Psoas muscle (tissue), 8 donors: ENCODE results near the gene LMF1. TPM values are rescaled to one million over a fixed set of nuclear protein-coding genes. Genes with fewer than 3 reads are reported as not detected.

Experiments
- ATAC-seq, 4 donors: fragments of 200-7000 bp; cut with Tn5 transposase; one replicate each; pipeline ENCODE4 v1.9.1; 2020; ENCODE audit warnings: moderate library complexity in 3 of 4, mild to moderate bottlenecking in 2 of 4
- DNase-seq, 2 donors: peaks; one replicate each; pipeline ENCODE4 v3.0.0-alpha.2; 2020
- H3K27ac ChIP-seq: fragments of 200-600 bp; one replicate; pipeline ENCODE4 v1.8.0; 2022
- H3K27me3 ChIP-seq, 3 donors: fragments of 200-600 bp in 1 of 3; one replicate each; pipeline versions ENCODE4 v1.6.1 to v1.8.0; 2013 to 2022; ENCODE audit warnings: low read length in 2 of 3, mild to moderate bottlenecking in 2 of 3, moderate library complexity in 1 of 3; ENCODE audit not compliant: insufficient read depth in 3 of 3
- H3K36me3 ChIP-seq, 2 donors: fragments of 200-600 bp in 1 of 2; one replicate each; pipeline versions ENCODE4 v1.6.1 to v1.8.0; 2013 to 2022; ENCODE audit warnings: low read depth in 1 of 2, mild to moderate bottlenecking in 1 of 2, moderate library complexity in 1 of 2; ENCODE audit not compliant: insufficient read depth in 1 of 2
- H3K4me1 ChIP-seq: fragments of 200-600 bp; one replicate; pipeline ENCODE4 v1.8.0; 2022
- H3K4me3 ChIP-seq: fragments of 200-600 bp; one replicate; pipeline ENCODE4 v1.8.0; 2022; ENCODE audit warnings: mild to moderate bottlenecking
- H3K9me3 ChIP-seq: fragments of 200-600 bp; one replicate; pipeline ENCODE4 v1.8.0; 2022
- CTCF ChIP-seq: fragments of 200-600 bp; IDR thresholded peaks from one replicate; pipeline ENCODE4 v1.8.0; 2022; ENCODE audit warnings: antibody characterized with exemption
- WGBS, 3 donors: extraction: QIAGEN DNeasy Blood & Tissue Kit; methylation state at CpG; one replicate each; pipeline versions ENCODE4 v1.1.6 to v1.1.7; 2013; 5-methylcytosine and 5-hydroxymethylcytosine counted together
- intact Hi-C, 2 donors: fragments of 100-400 bp; cut with DNase I; formaldehyde crosslinking; loops; one replicate each; pipeline versions ENCODE4 v1.11.0 to v1.14.2; 2022
- polyA plus RNA-seq, 3 donors: library from polyadenylated mRNA; stranded (reverse); fragments of 200-250 nt; gene quantifications; one replicate each; pipeline ENCODE4 v1.2.3, GENCODE V29; 2013
- total RNA-seq, 4 donors: library from RNA; stranded (reverse); fragmentation: NEBNext Ultra II Directional in 2 of 4; extraction: Animal tissue kit (Norgen Biotek cat#: 25700) in 2 of 4; gene quantifications; one replicate each; pipeline versions ENCODE4 v1.2.1 to v1.2.4, GENCODE V29; 2021 to 2023
- donor health status: healthy with polysubstance abuse.
- donor health status: DM: no; HTN: no; CAD: no; lungs with moderate emphysema.
- donor health status: Bipolar disorder and iron deficiency.
- donor health status: healthy.
- donor health status: DM: yes; HTN: yes; CAD: no.
- donor health status: DM: no; HTN: no; CAD: no.
- donor health status: DM: no; HTN: no; CAD: no.
- donor health status: DM: yes; HTN: yes; CAD: no.

Gene LMF1
- total and polyA plus RNA-seq, 7 donors = 1.9 to 9.0 (median 4.0) TPM

- H3K4me3 ChIP-seq = no peak overlapping the region
- no peak for ATAC-seq
- peak; percentile 11 to 42 for DNase-seq
- no peaks in the 10 kb centered on the region for H3K9me3 ChIP-seq
- no peak for TF ChIP-seq CTCF
- H3K27ac ChIP-seq = no peak overlapping the region
- 57 to 70% (median 65%) methylated on average over 34 of the region's 34 CpGs for WGBS, 3 donors
- intact Hi-C loops = no loop called here
- H3K27me3 ChIP-seq = no peaks in the 10 kb centered on the region
- peaks cover 0 to 4% of the 10 kb centered on the region in 2 donors for H3K36me3 ChIP-seq
- H3K4me1 ChIP-seq = no peaks in the 10 kb centered on the region
Observed at GRCh38 chr16:867421-868385, 103.1 kb downstream of the LMF1 start.

- 93 to 94% (median 94%) methylated on average over 9 of the region's 9 CpGs for WGBS, 3 donors
- H3K4me1 ChIP-seq = no peaks in the 10 kb centered on the region
- no peak for TF ChIP-seq CTCF
- H3K27ac ChIP-seq = no peak overlapping the region
- no peak overlapping the region for H3K4me3 ChIP-seq
- ATAC-seq (no peak), DNase-seq (no peak)
- no peaks in the 10 kb centered on the region for H3K9me3 ChIP-seq
- intact Hi-C loops = no loop called here
- no peaks in the 10 kb centered on the region for H3K27me3 ChIP-seq
- H3K36me3 ChIP-seq = peaks cover 0 to 4% of the 10 kb centered on the region in 2 donors
Observed at GRCh38 chr16:866252-866896, 104.4 kb downstream of the LMF1 start.

- Histone ChIP-seq H3K9me3 (no peaks in the 10 kb centered on the region), H3K27ac (no peak overlapping the region), H3K4me3 (no peak overlapping the region), H3K27me3 (no peaks in the 10 kb centered on the region), H3K36me3 (peaks cover 0 to 4% of the 10 kb centered on the region in 2 donors), H3K4me1 (no peaks in the 10 kb centered on the region)
- WGBS, 3 donors = 94 to 96% (median 94%) methylated on average over 5 of the region's 5 CpGs
- intact Hi-C loops = no loop called here
- no peak for TF ChIP-seq CTCF
- DNase-seq (no peak), ATAC-seq (no peak)
Observed at GRCh38 chr16:865026-865425, 105.8 kb downstream of the LMF1 start.

DNA sequence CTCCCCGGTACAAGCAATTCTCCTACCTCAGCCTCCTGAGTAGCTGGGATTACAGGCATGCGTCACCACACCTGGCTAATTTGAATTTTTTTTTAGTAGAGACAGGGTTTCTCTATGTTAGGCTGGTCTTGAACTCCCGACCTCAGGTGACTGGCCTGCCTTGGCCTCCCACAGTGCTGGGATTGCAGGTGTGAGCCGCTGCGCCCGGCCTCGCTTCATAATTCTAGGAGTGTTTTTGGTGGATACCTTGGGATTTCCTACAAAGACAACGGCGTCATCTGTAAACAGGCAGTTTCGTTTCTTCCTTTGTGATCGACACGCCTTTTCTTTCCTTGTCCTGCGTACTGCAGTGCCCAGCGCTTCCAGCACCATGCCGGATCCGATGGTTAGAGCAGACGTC is 109.3 kb downstream of the LMF1 start:
- Histone ChIP-seq H3K27ac (no peak overlapping the region), H3K4me1 (no peaks in the 10 kb centered on the region), H3K36me3 (no peaks in the 10 kb centered on the region), H3K9me3 (no peaks in the 10 kb centered on the region), H3K27me3 (no peaks in the 10 kb centered on the region), H3K4me3 (no peak overlapping the region)
- intact Hi-C loops = no loop called here
- no peak for DNase-seq
- no peak for ATAC-seq
- no peak for TF ChIP-seq CTCF
- 94 to 97% (median 96%) methylated on average over 17 of the region's 17 CpGs for WGBS, 3 donors
